BLaER1 treated with 17β-estradiol and CSF1 and Interleukin-3, amounts not matched to agents 10 nM and 100 nM (cell line): ENCODE results near the gene ACVR1.

Source experiments
- H3K27ac ChIP-seq, 11 experiments: shearing (Covaris generic); formaldehyde crosslinking; 2 replicates each; pipeline ENCODE4 v1.8.1; 2022
- H3K27me3 ChIP-seq, 11 experiments: shearing (Covaris generic); formaldehyde crosslinking; 2 replicates each; pipeline ENCODE4 v1.8.1; 2022
- H3K36me3 ChIP-seq, 11 experiments: shearing (Covaris generic); formaldehyde crosslinking; 2 replicates each; pipeline ENCODE4 v1.8.1; 2022
- H3K4me1 ChIP-seq, 10 experiments: shearing (Covaris generic); formaldehyde crosslinking; 2 replicates each; pipeline ENCODE4 v1.8.1; 2022
- H3K4me2 ChIP-seq, 11 experiments: shearing (Covaris generic); formaldehyde crosslinking; 2 replicates each; pipeline ENCODE4 v1.8.1; 2022
- H3K4me3 ChIP-seq, 10 experiments: shearing (Covaris generic); formaldehyde crosslinking; 2 replicates each; pipeline ENCODE4 v1.8.1; 2022
- H3K9ac ChIP-seq, 11 experiments: shearing (Covaris generic); formaldehyde crosslinking; 2 replicates each; pipeline ENCODE4 v1.8.1; 2022
- H3K9me3 ChIP-seq, 11 experiments: shearing (Covaris generic); formaldehyde crosslinking; replicated peaks in 1 of 11; 2 replicates each; pipeline ENCODE4 v1.8.1; 2022
- H4K20me1 ChIP-seq, 11 experiments: shearing (Covaris generic); formaldehyde crosslinking; 2 replicates each; pipeline ENCODE4 v1.8.1; 2022
- Cebpa-rat ChIP-seq, 11 experiments: shearing (Covaris generic); IDR thresholded peaks; 2 replicates each; pipeline ENCODE4 v1.8.1; 2022

The ACVR1 gene

GRCh38 chr2:157784169-157784822 is 91.8 kb downstream of the ACVR1 start:
- Histone ChIP-seq H3K27ac (no peak overlapping the region), H3K9ac (no peak overlapping the region), H3K4me3 (no peak overlapping the region), H4K20me1 (peaks cover 0 to 24% (median 0%) of the 10 kb centered on the region in 11 experiments; a peak in 4 of 22 replicates), H3K27me3 (no peaks in the 10 kb centered on the region), H3K36me3 (peaks cover 0 to 34% (median 0%) of the 10 kb centered on the region in 11 experiments; a peak in 7 of 22 replicates), H3K4me1 (peaks cover 11 to 29% (median 19%) of the 10 kb centered on the region in 10 experiments), H3K4me2 (peak overlapping the region in 1 of 11 experiments; percentile 4; a peak in 1 of 22 replicates), H3K9me3 (no peaks in the 10 kb centered on the region)
- no peak for TF ChIP-seq Cebpa-rat (IDR thresholded peaks at IDR 0.05)

GRCh38 chr2:157783245-157783644 is 92.9 kb downstream of the ACVR1 start:
- no peak for TF ChIP-seq Cebpa-rat (IDR thresholded peaks at IDR 0.05)
- Histone ChIP-seq H3K4me2 (peak overlapping the region in 1 of 11 experiments; percentile 70; a peak in 2 of 22 replicates), H3K4me3 (no peak overlapping the region), H3K27me3 (no peaks in the 10 kb centered on the region), H3K9me3 (no peaks in the 10 kb centered on the region), H3K9ac (no peak overlapping the region), H4K20me1 (peaks cover 0 to 22% (median 0%) of the 10 kb centered on the region in 11 experiments; a peak in 4 of 22 replicates), H3K27ac (no peak overlapping the region), H3K4me1 (peaks cover 11 to 29% (median 19%) of the 10 kb centered on the region in 10 experiments), H3K36me3 (peaks cover 0 to 44% (median 0%) of the 10 kb centered on the region in 11 experiments; a peak in 7 of 22 replicates)

- peaks cover 0 to 18% (median 0%) of the 10 kb centered on the region in 11 experiments; a peak in 4 of 22 replicates for H4K20me1 ChIP-seq
- H3K4me3 ChIP-seq, result no peak overlapping the region
- H3K4me2 ChIP-seq, result peak overlapping the region in 10 of 11 experiments; percentile 30 to 71 (median 57); a peak in 19 of 22 replicates
- no peak overlapping the region for H3K27ac ChIP-seq
- H3K9ac ChIP-seq, result no peak overlapping the region; a peak in 1 of 22 replicates
- H3K4me1 ChIP-seq, result peaks cover 11 to 29% (median 19%) of the 10 kb centered on the region in 10 experiments
- no peak for TF ChIP-seq Cebpa-rat (IDR thresholded peaks at IDR 0.05)
- no peaks in the 10 kb centered on the region for H3K9me3 ChIP-seq
- H3K36me3 ChIP-seq, result peaks cover 0 to 42% (median 0%) of the 10 kb centered on the region in 11 experiments; a peak in 7 of 22 replicates
- H3K27me3 ChIP-seq, result no peaks in the 10 kb centered on the region
Measured at GRCh38 chr2:157782057-157782845, 93.9 kb downstream of the ACVR1 start.

- no peak for TF ChIP-seq Cebpa-rat (IDR thresholded peaks at IDR 0.05)
- no peaks in the 10 kb centered on the region for H3K9me3 ChIP-seq
- H3K4me3 ChIP-seq, result no peak overlapping the region
- H3K27ac ChIP-seq, result no peak overlapping the region
- H3K27me3 ChIP-seq, result no peaks in the 10 kb centered on the region
- no peak overlapping the region for H3K4me2 ChIP-seq
- H3K4me1 ChIP-seq, result peaks cover 11 to 29% (median 19%) of the 10 kb centered on the region in 10 experiments
- peaks cover 0 to 18% (median 0%) of the 10 kb centered on the region in 11 experiments; a peak in 4 of 22 replicates for H4K20me1 ChIP-seq
- no peak overlapping the region for H3K9ac ChIP-seq
- H3K36me3 ChIP-seq, result peaks cover 0 to 47% (median 2%) of the 10 kb centered on the region in 11 experiments; a peak in 7 of 22 replicates
Measured at GRCh38 chr2:157780211-157780610, 95.9 kb downstream of the ACVR1 start.

- peaks cover 11 to 29% (median 19%) of the 10 kb centered on the region in 10 experiments for H3K4me1 ChIP-seq
- H3K9ac ChIP-seq, result no peak overlapping the region
- no peak for TF ChIP-seq Cebpa-rat (IDR thresholded peaks at IDR 0.05)
- H3K36me3 ChIP-seq, result peaks cover 0 to 51% (median 4%) of the 10 kb centered on the region in 11 experiments; a peak in 7 of 22 replicates
- H3K4me2 ChIP-seq, result no peak overlapping the region
- peaks cover 0 to 18% (median 0%) of the 10 kb centered on the region in 11 experiments; a peak in 4 of 22 replicates for H4K20me1 ChIP-seq
- no peaks in the 10 kb centered on the region for H3K27me3 ChIP-seq
- H3K9me3 ChIP-seq, result no peaks in the 10 kb centered on the region
- no peak overlapping the region for H3K27ac ChIP-seq
- H3K4me3 ChIP-seq, result no peak overlapping the region
Measured at GRCh38 chr2:157779794-157780193, 96.3 kb downstream of the ACVR1 start.

- Histone ChIP-seq H4K20me1 (peaks cover 0 to 7% (median 0%) of the 10 kb centered on the region in 11 experiments; a peak in 1 of 22 replicates), H3K4me1 (peaks cover 9 to 16% (median 12%) of the 10 kb centered on the region in 10 experiments), H3K36me3 (peaks cover 0 to 74% (median 4%) of the 10 kb centered on the region in 11 experiments; a peak in 7 of 22 replicates), H3K4me2 (no peak overlapping the region), H3K27me3 (no peaks in the 10 kb centered on the region), H3K27ac (no peak overlapping the region), H3K9ac (no peak overlapping the region), H3K4me3 (no peak overlapping the region), H3K9me3 (no peaks in the 10 kb centered on the region)
- no peak for TF ChIP-seq Cebpa-rat (IDR thresholded peaks at IDR 0.05)
Measured at GRCh38 chr2:157777427-157777826, 98.7 kb downstream of the ACVR1 start.

- Histone ChIP-seq H3K27ac (no peak overlapping the region), H3K4me2 (no peak overlapping the region), H3K9me3 (no peaks in the 10 kb centered on the region), H3K4me1 (peaks cover 0 to 5% (median 0%) of the 10 kb centered on the region in 10 experiments; a peak in 2 of 20 replicates), H3K27me3 (no peaks in the 10 kb centered on the region), H3K4me3 (no peak overlapping the region), H4K20me1 (no peaks in the 10 kb centered on the region), H3K9ac (no peak overlapping the region), H3K36me3 (peaks cover 0 to 99% (median 21%) of the 10 kb centered on the region in 11 experiments; a peak in 14 of 22 replicates)
- TF ChIP-seq Cebpa-rat (IDR thresholded peaks at IDR 0.05), result no peak
Measured at GRCh38 chr2:157771234-157771633, 104.9 kb downstream of the ACVR1 start.

GRCh38 chr2:157769856-157770255 is 106.3 kb downstream of the ACVR1 start:
- Histone ChIP-seq H3K9ac (no peak overlapping the region), H3K4me1 (peaks cover 0 to 5% (median 0%) of the 10 kb centered on the region in 10 experiments; a peak in 2 of 20 replicates), H3K27me3 (no peaks in the 10 kb centered on the region), H3K4me2 (no peak overlapping the region), H4K20me1 (no peaks in the 10 kb centered on the region), H3K36me3 (peaks cover 8 to 99% (median 32%) of the 10 kb centered on the region in 11 experiments; a peak in 20 of 22 replicates), H3K27ac (no peak overlapping the region), H3K9me3 (no peaks in the 10 kb centered on the region), H3K4me3 (no peak overlapping the region)
- no peak for TF ChIP-seq Cebpa-rat (IDR thresholded peaks at IDR 0.05)

- H3K4me3 ChIP-seq, result no peak overlapping the region
Measured at GRCh38 chr2:157764386-157764785, 111.7 kb downstream of the ACVR1 start.

More at GRCh38 chr2:157764386-157764785, 111.7 kb downstream of the ACVR1 start:
- Histone ChIP-seq H3K36me3 (peaks cover 8 to 96% (median 38%) of the 10 kb centered on the region in 11 experiments; a peak in 20 of 22 replicates), H3K27ac (no peak overlapping the region), H3K9ac (no peak overlapping the region), H3K9me3 (peaks cover 0 to 4% (median 0%) of the 10 kb centered on the region in 11 experiments; a peak in 1 of 22 replicates), H3K4me2 (no peak overlapping the region), H3K4me1 (no peaks in the 10 kb centered on the region), H4K20me1 (no peaks in the 10 kb centered on the region), H3K27me3 (no peaks in the 10 kb centered on the region)
- TF ChIP-seq Cebpa-rat (IDR thresholded peaks at IDR 0.05), result no peak
